Prostate gland (tissue), 2 donors: ENCODE results near the gene RAB4B. TPM values are rescaled to one million over a fixed set of nuclear protein-coding genes. Genes with fewer than 3 reads are reported as not detected.
"Not testable (repeated sequence)": the region's sequence is repeated elsewhere in the genome, so short reads cannot be mapped to it uniquely, and the experiment has no call there.

Experiments used
- DNase-seq: peaks from one replicate; pipeline ENCODE4 v3.0.0-alpha.2; 2019; ENCODE audit warnings: low spot score
- H3K27ac ChIP-seq, 2 donors: fragments of 200-600 bp; sonication (generic); 2 replicates each; pipeline ENCODE4 v1.5.1; 2017 to 2019
- H3K27me3 ChIP-seq: fragments of 200-600 bp; sonication (generic); replicated peaks from 2 replicates; pipeline ENCODE4 v1.5.1; 2019; ENCODE audit not compliant: insufficient read depth
- H3K36me3 ChIP-seq, 2 donors: fragments of 200-600 bp; sonication (generic); 1 replicate in 1 of 2; 2 replicates in 1 of 2; pipeline versions ENCODE4 v1.5.1 to v1.8.1; 2017 to 2019
- H3K4me1 ChIP-seq: fragments of 200-600 bp; sonication (generic); replicated peaks from 2 replicates; pipeline ENCODE4 v1.5.1; 2019
- H3K4me3 ChIP-seq, 2 donors: fragments of 200-600 bp; sonication (generic); 2 replicates each; pipeline ENCODE4 v1.5.1; 2017 to 2019
- H3K9me3 ChIP-seq: fragments of 200-600 bp; sonication (generic); 2 replicates; pipeline ENCODE4 v1.5.1; 2017
- POLR2A ChIP-seq: fragments of 450-650 bp; IDR thresholded peaks from one replicate; pipeline ENCODE4 v1.6.1; 2016; ENCODE audit warnings: antibody characterized with exemption, mild to moderate bottlenecking
- POLR2AphosphoS5 ChIP-seq: sonication (generic); formaldehyde crosslinking; IDR thresholded peaks from one replicate; pipeline ENCODE4 v1.6.1; 2017; ENCODE audit warnings: antibody characterized with exemption
- WGBS: methylation state at CpG from one replicate; pipeline ENCODE4 v1.1.5; 2018; 5-methylcytosine and 5-hydroxymethylcytosine counted together
- intact Hi-C: fragments of 100-400 bp; cut with DNase I; formaldehyde crosslinking; loops from one replicate; pipeline ENCODE4 v1.14.2; 2022
- total RNA-seq, 2 donors: library from RNA; depleted of rRNA; stranded (reverse); fragments of >200 nt; gene quantifications; one replicate each; pipeline ENCODE4 v1.1.0, GENCODE V29; 2016
- TF ChIP-seq, protein P1 (sequence below), 4 experiments: fragments of 200-600 bp in 2 of 4; fragments of 450-650 bp in 2 of 4; sonication (generic) in 2 of 4; IDR thresholded peaks; 1 replicate in 3 of 4; 2 replicates in 1 of 4; pipeline ENCODE4 v1.5.1; 2016 to 2019; ENCODE audit warnings: antibody characterized with exemption in 4 of 4, mild to moderate bottlenecking in 2 of 4, moderate library complexity in 2 of 4

Gene RAB4B
- total RNA-seq, 2 donors from 2014 or later = 44.8 to 51.7 TPM

DNA sequence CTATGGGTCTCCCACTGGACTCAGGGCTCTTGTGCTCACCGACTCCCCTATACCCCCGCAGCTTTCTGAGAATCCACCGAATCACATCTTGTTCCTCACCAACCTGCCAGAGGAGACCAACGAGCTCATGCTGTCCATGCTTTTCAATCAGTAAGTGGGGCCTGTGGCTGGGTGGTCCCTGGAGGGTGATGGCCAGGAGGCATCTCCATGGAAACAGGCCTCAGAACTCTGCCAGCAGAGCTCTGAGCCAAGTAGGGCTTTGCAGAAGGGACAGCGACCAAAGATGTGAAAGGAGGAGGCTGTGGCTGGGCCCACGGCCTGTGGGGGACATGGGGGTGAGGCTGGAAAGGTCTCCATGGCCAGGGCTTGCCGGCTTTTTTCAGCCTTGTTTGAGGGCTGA is 14.5 kb upstream of the RAB4B start:
- no peak for TF ChIP-seq POLR2A
- TF ChIP-seq, protein P1, sequence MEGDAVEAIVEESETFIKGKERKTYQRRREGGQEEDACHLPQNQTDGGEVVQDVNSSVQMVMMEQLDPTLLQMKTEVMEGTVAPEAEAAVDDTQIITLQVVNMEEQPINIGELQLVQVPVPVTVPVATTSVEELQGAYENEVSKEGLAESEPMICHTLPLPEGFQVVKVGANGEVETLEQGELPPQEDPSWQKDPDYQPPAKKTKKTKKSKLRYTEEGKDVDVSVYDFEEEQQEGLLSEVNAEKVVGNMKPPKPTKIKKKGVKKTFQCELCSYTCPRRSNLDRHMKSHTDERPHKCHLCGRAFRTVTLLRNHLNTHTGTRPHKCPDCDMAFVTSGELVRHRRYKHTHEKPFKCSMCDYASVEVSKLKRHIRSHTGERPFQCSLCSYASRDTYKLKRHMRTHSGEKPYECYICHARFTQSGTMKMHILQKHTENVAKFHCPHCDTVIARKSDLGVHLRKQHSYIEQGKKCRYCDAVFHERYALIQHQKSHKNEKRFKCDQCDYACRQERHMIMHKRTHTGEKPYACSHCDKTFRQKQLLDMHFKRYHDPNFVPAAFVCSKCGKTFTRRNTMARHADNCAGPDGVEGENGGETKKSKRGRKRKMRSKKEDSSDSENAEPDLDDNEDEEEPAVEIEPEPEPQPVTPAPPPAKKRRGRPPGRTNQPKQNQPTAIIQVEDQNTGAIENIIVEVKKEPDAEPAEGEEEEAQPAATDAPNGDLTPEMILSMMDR (IDR thresholded peaks at IDR 0.05) = no peak
- TF ChIP-seq POLR2AphosphoS5 = no peak
- H3K27ac ChIP-seq = no peak overlapping the region
- 85% methylated on average over 7 of the region's 7 CpGs for WGBS
- H3K36me3 ChIP-seq = peaks cover 22 to 47% of the 10 kb centered on the region in 2 donors
- H3K9me3 ChIP-seq = no peaks in the 10 kb centered on the region
- intact Hi-C loops = no loop called here
- no peaks in the 10 kb centered on the region for H3K27me3 ChIP-seq
- no peak overlapping the region for H3K4me3 ChIP-seq
- DNase-seq = no peak
- no peaks in the 10 kb centered on the region for H3K4me1 ChIP-seq

GRCh38 chr19:40763963-40764362 is 14.1 kb upstream of the RAB4B start:
- Histone ChIP-seq H3K27ac (no peak overlapping the region), H3K4me3 (no peak overlapping the region), H3K27me3 (no peaks in the 10 kb centered on the region), H3K36me3 (peaks cover 22 to 47% of the 10 kb centered on the region in 2 donors), H3K9me3 (no peaks in the 10 kb centered on the region), H3K4me1 (no peaks in the 10 kb centered on the region)
- intact Hi-C loops = no loop called here
- WGBS = 92% methylated on average over 10 of the region's 10 CpGs
- DNase-seq = no peak
- TF ChIP-seq, protein P1 (IDR thresholded peaks at IDR 0.05) = no peak
- no peak for TF ChIP-seq POLR2A
- TF ChIP-seq POLR2AphosphoS5 = no peak

GRCh38 chr19:40766385-40766784 is 11.7 kb upstream of the RAB4B start:
- intact Hi-C loops, H3K4me1 ChIP-seq, H3K9me3 ChIP-seq, H3K4me3 ChIP-seq, H3K27ac ChIP-seq, H3K27me3 ChIP-seq, DNase-seq: not testable (repeated sequence)
- H3K36me3 ChIP-seq = peaks cover 22 to 39% of the 10 kb centered on the region in 2 donors
- WGBS = 93% methylated on average over 13 of the region's 13 CpGs

GRCh38 chr19:40768869-40769268 is 9.2 kb upstream of the RAB4B start:
- H3K9me3 ChIP-seq = no peaks in the 10 kb centered on the region
- intact Hi-C loops = no loop called here
- no peaks in the 10 kb centered on the region for H3K27me3 ChIP-seq
- 73% methylated on average over 5 of the region's 5 CpGs for WGBS
- peaks cover 8 to 16% of the 10 kb centered on the region in 2 donors for H3K36me3 ChIP-seq
- no peaks in the 10 kb centered on the region for H3K4me1 ChIP-seq
- no peak for DNase-seq
- no peak overlapping the region for H3K27ac ChIP-seq
- TF ChIP-seq POLR2AphosphoS5 (no peak), POLR2A (no peak)
- TF ChIP-seq, protein P1 (IDR thresholded peaks at IDR 0.05) = no peak
- H3K4me3 ChIP-seq = no peak overlapping the region

DNA sequence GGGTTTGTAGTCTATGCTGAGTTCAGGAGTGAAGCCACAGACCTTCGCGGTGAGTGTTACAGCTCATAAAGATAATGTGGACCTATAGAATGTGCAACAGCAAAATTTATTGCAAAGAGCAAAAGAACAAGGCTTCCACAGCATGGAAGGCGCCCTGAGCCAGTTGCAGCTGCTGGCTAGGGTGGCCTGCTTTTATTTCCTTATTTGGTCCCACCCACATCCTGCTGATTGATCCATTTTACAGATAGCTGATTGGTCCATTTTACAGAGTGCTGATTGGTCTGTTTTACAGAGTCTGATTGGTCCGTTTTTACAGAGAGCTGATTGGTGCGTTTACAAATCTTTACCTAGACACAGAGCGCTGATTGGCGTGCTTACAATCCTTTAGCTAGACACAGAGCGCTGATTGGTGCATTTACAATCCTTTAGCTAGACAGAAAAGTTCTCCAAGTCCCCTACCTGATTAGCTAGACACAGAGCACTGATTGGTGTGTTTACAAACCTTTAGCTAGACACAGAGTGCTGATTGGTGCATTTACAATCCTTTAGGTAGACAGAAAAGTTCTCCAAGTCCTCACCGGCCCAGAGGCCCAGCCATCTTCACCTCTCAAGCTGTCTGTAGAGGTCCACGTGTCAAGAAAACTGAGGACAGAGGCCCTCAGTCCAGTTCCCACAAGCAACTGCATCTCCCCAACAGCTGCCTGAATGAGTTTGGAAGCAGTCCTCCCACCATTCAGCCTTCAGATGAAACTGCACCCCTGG is 6.8 kb upstream of the RAB4B start:
- intact Hi-C loops = not testable (repeated sequence)

More for the DNA sequence above, 6.8 kb upstream of the RAB4B start:
- H3K4me3 ChIP-seq, H3K27me3 ChIP-seq, H3K9me3 ChIP-seq, H3K4me1 ChIP-seq, H3K36me3 ChIP-seq, H3K27ac ChIP-seq, DNase-seq: not testable (repeated sequence)
- WGBS = 87% methylated on average over 10 of the region's 10 CpGs
